Tibial nerve (tissue), 4 donors: ENCODE data around the gene LENEP.

Source experiments
- EP300 ChIP-seq, 2 donors: sonication (generic); formaldehyde crosslinking; IDR thresholded peaks; one replicate each; pipeline ENCODE4 v1.6.1; 2017; ENCODE audit warnings: antibody characterized with exemption in 2 of 2, mild to moderate bottlenecking in 1 of 2
- POLR2A ChIP-seq, 2 donors: fragments of 450-650 bp; IDR thresholded peaks; one replicate each; pipeline ENCODE4 v1.6.1; 2017; ENCODE audit warnings: antibody characterized with exemption in 2 of 2, mild to moderate bottlenecking in 2 of 2, moderate library complexity in 2 of 2
- TF ChIP-seq, protein P1 (sequence below), 5 experiments: fragments of 200-600 bp in 3 of 5; fragments of 450-650 bp in 2 of 5; sonication (generic) in 3 of 5; IDR thresholded peaks; one replicate each; pipeline ENCODE4 v1.5.1; 2016 to 2019; ENCODE audit warnings: antibody characterized with exemption in 5 of 5, mild to moderate bottlenecking in 3 of 5, moderate library complexity in 2 of 5

DNA sequence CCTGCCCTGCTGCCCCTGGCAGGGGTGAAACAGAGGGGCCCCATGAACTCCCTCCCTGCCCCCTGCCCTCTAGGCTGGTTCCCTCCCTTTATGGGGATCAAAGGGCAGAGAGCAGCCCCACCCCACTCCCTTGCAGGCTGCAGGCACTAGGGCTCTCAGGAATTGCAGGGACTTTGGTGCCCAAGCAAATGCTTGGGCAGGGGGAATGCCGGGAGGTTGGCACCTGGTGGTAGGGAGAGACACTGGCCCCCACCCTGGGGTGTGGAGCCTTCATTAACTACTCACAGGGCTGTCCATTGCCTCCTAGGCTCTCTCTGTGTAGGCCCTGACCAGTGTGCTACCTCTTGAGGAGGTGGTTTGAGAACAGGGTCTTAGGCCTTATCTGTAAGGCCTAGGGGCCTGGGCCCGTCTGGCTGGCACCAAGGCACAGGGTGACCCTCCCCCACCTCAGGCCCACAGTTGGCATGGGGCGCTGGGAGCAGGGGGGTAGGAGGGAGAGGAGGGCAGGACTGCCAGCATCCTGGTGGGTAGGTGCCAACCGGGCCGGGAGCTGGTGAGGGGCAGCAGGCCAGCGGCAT lies 14.0 kb downstream of the LENEP start:
- TF ChIP-seq POLR2A (IDR thresholded peaks at IDR 0.05) (no peak), EP300 (IDR thresholded peaks at IDR 0.05) (no peak)
- TF ChIP-seq, protein P1, sequence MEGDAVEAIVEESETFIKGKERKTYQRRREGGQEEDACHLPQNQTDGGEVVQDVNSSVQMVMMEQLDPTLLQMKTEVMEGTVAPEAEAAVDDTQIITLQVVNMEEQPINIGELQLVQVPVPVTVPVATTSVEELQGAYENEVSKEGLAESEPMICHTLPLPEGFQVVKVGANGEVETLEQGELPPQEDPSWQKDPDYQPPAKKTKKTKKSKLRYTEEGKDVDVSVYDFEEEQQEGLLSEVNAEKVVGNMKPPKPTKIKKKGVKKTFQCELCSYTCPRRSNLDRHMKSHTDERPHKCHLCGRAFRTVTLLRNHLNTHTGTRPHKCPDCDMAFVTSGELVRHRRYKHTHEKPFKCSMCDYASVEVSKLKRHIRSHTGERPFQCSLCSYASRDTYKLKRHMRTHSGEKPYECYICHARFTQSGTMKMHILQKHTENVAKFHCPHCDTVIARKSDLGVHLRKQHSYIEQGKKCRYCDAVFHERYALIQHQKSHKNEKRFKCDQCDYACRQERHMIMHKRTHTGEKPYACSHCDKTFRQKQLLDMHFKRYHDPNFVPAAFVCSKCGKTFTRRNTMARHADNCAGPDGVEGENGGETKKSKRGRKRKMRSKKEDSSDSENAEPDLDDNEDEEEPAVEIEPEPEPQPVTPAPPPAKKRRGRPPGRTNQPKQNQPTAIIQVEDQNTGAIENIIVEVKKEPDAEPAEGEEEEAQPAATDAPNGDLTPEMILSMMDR (IDR thresholded peaks at IDR 0.05), result no peak
